Astrocyte (in vitro differentiated cells and primary cell): Measurements from ENCODE around the gene CNOT1. TPM values are rescaled to one million over a fixed set of nuclear protein-coding genes. Genes with fewer than 3 reads are reported as not detected.

ENCODE experiments used
- DNase-seq: peaks from one replicate; pipeline ENCODE4 v3.0.0-alpha.2; 2010; ENCODE audit warnings: low read depth
- FAIRE-seq: peaks from 2 replicates; lab custom pipeline; 2011; peaks lifted over from hg19 to GRCh38; lab: Jason Lieb, UNC
- H2AFZ ChIP-seq: 2 replicates; pipeline ENCODE4 v1.6.0; 2012; ENCODE audit warnings: low read depth, low read length, inconsistent platforms
- H3K27ac ChIP-seq: 2 replicates; pipeline ENCODE4 v1.5.1; 2011; ENCODE audit warnings: low read depth, low read length, inconsistent platforms
- H3K27me3 ChIP-seq: 2 replicates; pipeline ENCODE4 v1.6.0; 2011; ENCODE audit warnings: low read length, inconsistent platforms; ENCODE audit not compliant: insufficient read depth
- H3K36me3 ChIP-seq: 2 replicates; pipeline ENCODE4 v1.5.1; 2011; ENCODE audit warnings: low read length, inconsistent platforms; ENCODE audit not compliant: insufficient read depth
- H3K4me1 ChIP-seq: 2 replicates; pipeline ENCODE4 v1.5.1; 2011; ENCODE audit warnings: low read length, inconsistent platforms; ENCODE audit not compliant: insufficient read depth
- H3K4me2 ChIP-seq: 2 replicates; pipeline ENCODE4 v1.6.0; 2012; ENCODE audit warnings: low read length, inconsistent platforms
- H3K4me3 ChIP-seq: 2 replicates; pipeline ENCODE4 v1.5.1; 2011; ENCODE audit warnings: low read depth, mild to moderate bottlenecking, low read length, inconsistent platforms; ENCODE audit not compliant: insufficient read depth
- H3K79me2 ChIP-seq: 2 replicates; pipeline ENCODE4 v1.6.0; 2012; ENCODE audit warnings: mild to moderate bottlenecking, low read length, inconsistent platforms; ENCODE audit not compliant: insufficient read depth
- H3K9ac ChIP-seq: 2 replicates; pipeline ENCODE4 v1.6.0; 2012; ENCODE audit warnings: mild to moderate bottlenecking, low read length, inconsistent platforms
- H3K9me3 ChIP-seq: 2 replicates; pipeline ENCODE4 v1.5.1; 2012; ENCODE audit warnings: low read depth, mild to moderate bottlenecking, low read length, inconsistent platforms; ENCODE audit not compliant: insufficient read depth
- H4K20me1 ChIP-seq: 2 replicates; pipeline ENCODE4 v1.6.0; 2012; ENCODE audit warnings: low read length, inconsistent platforms; ENCODE audit not compliant: insufficient read depth
- H3K27ac Mint-ChIP-seq: one replicate; pipeline ENCODE4 v1.8.0; 2021; ENCODE audit warnings: mild to moderate bottlenecking, mixed read lengths; ENCODE audit not compliant: unreplicated experiment
- H3K27me3 Mint-ChIP-seq: one replicate; pipeline ENCODE4 v1.8.0; 2021; ENCODE audit warnings: low read depth, mixed read lengths; ENCODE audit not compliant: unreplicated experiment
- H3K36me3 Mint-ChIP-seq: one replicate; pipeline ENCODE4 v1.8.0; 2021; ENCODE audit warnings: low read depth, mixed read lengths; ENCODE audit not compliant: unreplicated experiment
- H3K4me1 Mint-ChIP-seq: one replicate; pipeline ENCODE4 v1.8.0; 2021; ENCODE audit warnings: low read depth, mixed read lengths; ENCODE audit not compliant: unreplicated experiment
- H3K4me3 Mint-ChIP-seq: one replicate; pipeline ENCODE4 v1.8.0; 2021; ENCODE audit warnings: mild to moderate bottlenecking, moderate library complexity, mixed read lengths; ENCODE audit not compliant: unreplicated experiment
- H3K9me3 Mint-ChIP-seq: one replicate; pipeline ENCODE4 v1.8.0; 2021; ENCODE audit warnings: mild to moderate bottlenecking, mixed read lengths; ENCODE audit not compliant: unreplicated experiment
- CTCF ChIP-seq: IDR thresholded peaks from 2 replicates; pipeline ENCODE4 v1.5.1; 2011; ENCODE audit warnings: low read depth, mild to moderate bottlenecking, inconsistent platforms, low read length, moderate library complexity; ENCODE audit not compliant: insufficient read depth
- EZH2 ChIP-seq: IDR thresholded peaks from 2 replicates; pipeline ENCODE4 v1.6.1; 2012; ENCODE audit warnings: mild to moderate bottlenecking, low read length, inconsistent platforms; ENCODE audit not compliant: insufficient read depth
- total RNA-seq: library from RNA; stranded (reverse); gene quantifications from 2 replicates; pipeline ENCODE4 v1.2.1, GENCODE V29; 2021

The CNOT1 gene
- total RNA-seq, 1 donor from 2014 or later, result 212 TPM

- H3K79me2 ChIP-seq, result no peaks in the 10 kb centered on the region
Measured at GRCh38 chr16:58658796-58659211, 29.2 kb upstream of the CNOT1 start.

DNA sequence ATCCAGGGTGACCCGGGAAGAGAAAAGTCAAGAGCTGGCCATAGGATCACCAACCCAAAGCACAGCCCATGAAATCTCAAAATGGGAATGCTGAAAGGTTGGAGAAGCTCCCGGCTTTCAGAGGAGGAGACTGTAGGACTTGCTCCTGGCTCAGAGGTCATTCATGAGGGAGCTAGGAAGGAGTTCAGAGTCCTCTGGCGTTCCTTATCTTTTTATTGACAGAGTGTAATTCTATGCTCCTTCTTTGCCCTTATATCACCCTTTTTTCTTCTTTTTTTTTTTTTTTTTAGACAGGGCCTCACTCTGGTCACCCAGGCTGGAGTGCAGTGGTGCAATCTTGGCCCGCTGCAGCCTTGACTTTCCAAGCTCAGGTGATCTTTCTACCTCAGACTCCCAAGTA, 27.3 kb upstream of the CNOT1 start:
- no peak for TF ChIP-seq CTCF
- no peak for TF ChIP-seq EZH2
- Mint-ChIP-seq H3K9me3 (no peaks in the 10 kb centered on the region), H3K4me3 (no peak overlapping the region), H3K27me3 (peaks cover 10% of the 10 kb centered on the region), H3K4me1 (peaks cover 4% of the 10 kb centered on the region), H3K36me3 (no peaks in the 10 kb centered on the region), H3K27ac (no peak overlapping the region)
- no peak for DNase-seq
- H3K79me2 ChIP-seq, result no peaks in the 10 kb centered on the region
- no peak overlapping the region for H3K4me3 ChIP-seq
- H3K27me3 ChIP-seq, result no peaks in the 10 kb centered on the region
- H3K4me1 ChIP-seq, result peaks cover 2% of the 10 kb centered on the region
- no peak overlapping the region for H3K9ac ChIP-seq
- H3K9me3 ChIP-seq, result no peaks in the 10 kb centered on the region
- H2AFZ ChIP-seq, result no peak overlapping the region
- H3K27ac ChIP-seq, result no peak overlapping the region
- H4K20me1 ChIP-seq, result no peaks in the 10 kb centered on the region
- H3K36me3 ChIP-seq, result no peaks in the 10 kb centered on the region
- H3K4me2 ChIP-seq, result no peak overlapping the region
- no peak for FAIRE-seq

More at GRCh38 chr16:58658796-58659211, 29.2 kb upstream of the CNOT1 start:
- Histone ChIP-seq H2AFZ (no peak overlapping the region), H3K4me2 (no peak overlapping the region), H3K27me3 (no peaks in the 10 kb centered on the region), H3K4me1 (no peaks in the 10 kb centered on the region), H3K27ac (no peak overlapping the region), H3K9ac (no peak overlapping the region), H4K20me1 (no peaks in the 10 kb centered on the region), H3K4me3 (no peak overlapping the region), H3K9me3 (no peaks in the 10 kb centered on the region), H3K36me3 (no peaks in the 10 kb centered on the region)
- no peak for DNase-seq
- Mint-ChIP-seq H3K9me3 (no peaks in the 10 kb centered on the region), H3K27me3 (peaks cover 7% of the 10 kb centered on the region), H3K4me3 (no peak overlapping the region), H3K4me1 (peaks cover 4% of the 10 kb centered on the region), H3K27ac (no peak overlapping the region), H3K36me3 (no peaks in the 10 kb centered on the region)
- FAIRE-seq, result no peak
- TF ChIP-seq CTCF (no peak), EZH2 (no peak)

GRCh38 chr16:58655215-58655596, 25.6 kb upstream of the CNOT1 start:
- no peak overlapping the region for H3K4me2 ChIP-seq
- no peaks in the 10 kb centered on the region for H4K20me1 ChIP-seq
- H3K27ac ChIP-seq, result no peak overlapping the region
- TF ChIP-seq EZH2 (no peak), CTCF (no peak)
- no peaks in the 10 kb centered on the region for H3K79me2 ChIP-seq
- H3K4me3 Mint-ChIP-seq, result no peak overlapping the region
- H3K9ac ChIP-seq, result no peak overlapping the region
- H3K27me3 ChIP-seq, result no peaks in the 10 kb centered on the region
- DNase-seq (no peak), FAIRE-seq (no peak)
- H3K36me3 ChIP-seq, result no peaks in the 10 kb centered on the region
- H3K9me3 Mint-ChIP-seq, result no peaks in the 10 kb centered on the region
- H3K27ac Mint-ChIP-seq, result peak overlapping the region; percentile 58
- H3K9me3 ChIP-seq, result no peaks in the 10 kb centered on the region
- no peak overlapping the region for H3K4me3 ChIP-seq
- peaks cover 10% of the 10 kb centered on the region for H3K27me3 Mint-ChIP-seq
- no peaks in the 10 kb centered on the region for H3K36me3 Mint-ChIP-seq
- H2AFZ ChIP-seq, result no peak overlapping the region
- H3K4me1 ChIP-seq, result peaks cover 3% of the 10 kb centered on the region
- no peaks in the 10 kb centered on the region for H3K4me1 Mint-ChIP-seq
